Tibial nerve (tissue), 4 donors: ENCODE measurements around the gene AOPEP.

Experiments used
- EP300 ChIP-seq, 2 donors: sonication (generic); formaldehyde crosslinking; IDR thresholded peaks; one replicate each; pipeline ENCODE4 v1.6.1; 2017; ENCODE audit warnings: antibody characterized with exemption in 2 of 2, mild to moderate bottlenecking in 1 of 2
- POLR2A ChIP-seq, 2 donors: fragments of 450-650 bp; IDR thresholded peaks; one replicate each; pipeline ENCODE4 v1.6.1; 2017; ENCODE audit warnings: antibody characterized with exemption in 2 of 2, mild to moderate bottlenecking in 2 of 2, moderate library complexity in 2 of 2
- TF ChIP-seq, protein P1 (sequence below), 5 experiments: fragments of 200-600 bp in 3 of 5; fragments of 450-650 bp in 2 of 5; sonication (generic) in 3 of 5; IDR thresholded peaks; one replicate each; pipeline ENCODE4 v1.5.1; 2016 to 2019; ENCODE audit warnings: antibody characterized with exemption in 5 of 5, mild to moderate bottlenecking in 3 of 5, moderate library complexity in 2 of 5

- TF ChIP-seq EP300 (IDR thresholded peaks at IDR 0.05) = peak; percentile 96 to 99
- TF ChIP-seq, protein P1, sequence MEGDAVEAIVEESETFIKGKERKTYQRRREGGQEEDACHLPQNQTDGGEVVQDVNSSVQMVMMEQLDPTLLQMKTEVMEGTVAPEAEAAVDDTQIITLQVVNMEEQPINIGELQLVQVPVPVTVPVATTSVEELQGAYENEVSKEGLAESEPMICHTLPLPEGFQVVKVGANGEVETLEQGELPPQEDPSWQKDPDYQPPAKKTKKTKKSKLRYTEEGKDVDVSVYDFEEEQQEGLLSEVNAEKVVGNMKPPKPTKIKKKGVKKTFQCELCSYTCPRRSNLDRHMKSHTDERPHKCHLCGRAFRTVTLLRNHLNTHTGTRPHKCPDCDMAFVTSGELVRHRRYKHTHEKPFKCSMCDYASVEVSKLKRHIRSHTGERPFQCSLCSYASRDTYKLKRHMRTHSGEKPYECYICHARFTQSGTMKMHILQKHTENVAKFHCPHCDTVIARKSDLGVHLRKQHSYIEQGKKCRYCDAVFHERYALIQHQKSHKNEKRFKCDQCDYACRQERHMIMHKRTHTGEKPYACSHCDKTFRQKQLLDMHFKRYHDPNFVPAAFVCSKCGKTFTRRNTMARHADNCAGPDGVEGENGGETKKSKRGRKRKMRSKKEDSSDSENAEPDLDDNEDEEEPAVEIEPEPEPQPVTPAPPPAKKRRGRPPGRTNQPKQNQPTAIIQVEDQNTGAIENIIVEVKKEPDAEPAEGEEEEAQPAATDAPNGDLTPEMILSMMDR (IDR thresholded peaks at IDR 0.05) = peak in 2 of 5 experiments; percentile 22 to 41
- peak; percentile 25 to 87 for TF ChIP-seq POLR2A (IDR thresholded peaks at IDR 0.05)
These were observed at the start of gene AOPEP for GRCh38 chr9:94726495-94727191.
